Left lung (tissue), 10 donors: ENCODE measurements around the gene MEIG1. TPM values are rescaled to one million over a fixed set of nuclear protein-coding genes. Genes with fewer than 3 reads are reported as not detected.
"Not testable (repeated sequence)": the region's sequence is repeated elsewhere in the genome, so short reads cannot be mapped to it uniquely, and the experiment has no call there.

ENCODE experiments used
- ATAC-seq: fragments of 200-7000 bp; cut with Tn5 transposase; one replicate; pipeline ENCODE4 v1.9.1; 2020; ENCODE audit warnings: moderate library complexity
- DNase-seq, 4 donors: peaks; one replicate each; pipeline ENCODE4 v3.0.0-alpha.2; 2013 to 2020
- H3K27ac ChIP-seq, 2 donors: fragments of 200-600 bp; sonication (generic) in 1 of 2; one replicate each; pipeline versions ENCODE4 v1.5.0 to v1.8.0; 2020 to 2021
- H3K27me3 ChIP-seq, 2 donors: fragments of 200-600 bp; sonication (generic) in 1 of 2; one replicate each; pipeline versions ENCODE4 v1.5.0 to v1.8.0; 2020 to 2021
- H3K36me3 ChIP-seq, 2 donors: fragments of 200-600 bp; sonication (generic) in 1 of 2; one replicate each; pipeline versions ENCODE4 v1.5.0 to v1.8.0; 2020 to 2021
- H3K4me1 ChIP-seq, 2 donors: fragments of 200-600 bp; one replicate each; pipeline ENCODE4 v1.8.0; 2021
- H3K4me3 ChIP-seq, 2 donors: fragments of 200-600 bp; sonication (generic) in 1 of 2; one replicate each; pipeline versions ENCODE4 v1.5.0 to v1.8.0; 2020 to 2021; ENCODE audit warnings: mild to moderate bottlenecking in 1 of 2
- H3K9me3 ChIP-seq, 2 donors: fragments of 200-600 bp; sonication (generic) in 1 of 2; one replicate each; pipeline versions ENCODE4 v1.5.0 to v1.8.0; 2020 to 2021
- intact Hi-C, 2 donors: fragments of 100-400 bp; cut with DNase I; formaldehyde crosslinking; loops; one replicate each; pipeline versions ENCODE4 v1.11.2 to v1.14.2; 2022
- polyA plus RNA-seq, 6 donors: library from polyadenylated mRNA; unstranded; fragments of 120-200 nt; gene quantifications; one replicate each; pipeline ENCODE4 v1.2.1, GENCODE V29; 2013; ENCODE audit not compliant: insufficient read length in 6 of 6
- total RNA-seq, 2 donors: library from RNA; stranded (reverse); fragmentation: NEBNext Ultra II Directional; extraction: Animal tissue kit (Norgen Biotek cat#: 25700); gene quantifications; one replicate each; pipeline ENCODE4 v1.2.1, GENCODE V29; 2021
- TF ChIP-seq, protein P1 (sequence below), 2 donors: fragments of 200-600 bp; sonication (generic) in 1 of 2; IDR thresholded peaks; one replicate each; pipeline versions ENCODE4 v1.5.0 to v1.8.0; 2021; ENCODE audit warnings: antibody characterized with exemption in 2 of 2
- donor health status: DM: no; HTN: yes; CAD: no.
- donor health status: DM: no; HTN: no; CAD: no.

Gene MEIG1
- total and polyA plus RNA-seq, 8 donors: 0.86 to 1.8 (median 1.3) TPM; not detected in 2

DNA sequence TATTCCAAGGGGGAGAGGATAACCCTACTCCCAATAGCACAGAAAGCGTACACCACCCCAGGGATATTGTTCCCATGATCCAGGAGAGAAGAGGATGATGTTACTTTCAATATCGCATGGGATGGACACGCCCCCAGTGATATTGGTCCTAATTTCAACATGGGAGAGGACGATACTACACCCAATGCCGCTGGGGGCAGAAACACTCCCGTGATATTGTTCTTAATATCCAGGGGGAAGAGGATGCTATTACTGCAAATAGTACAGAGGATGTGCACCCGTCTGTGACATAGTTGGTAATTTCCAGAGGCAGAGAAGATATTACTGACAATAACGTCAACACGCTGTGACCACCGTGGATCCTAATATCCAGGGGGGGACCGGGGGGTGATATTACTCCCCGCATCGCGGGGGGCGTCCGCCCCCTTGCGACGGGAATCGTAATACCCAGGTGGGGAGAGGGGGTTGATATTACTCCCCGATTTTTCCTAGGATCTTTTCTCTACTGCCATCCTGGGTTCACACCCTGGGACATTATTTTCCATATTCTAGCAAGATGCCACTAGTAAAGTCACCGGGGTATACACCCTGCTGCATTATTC lies 16.6 kb downstream of the MEIG1 start:
- intact Hi-C loops: no loop called here
- no peak for ATAC-seq
- Histone ChIP-seq H3K4me1 (no peaks in the 10 kb centered on the region), H3K27me3 (peaks cover 0 to 17% of the 10 kb centered on the region in 2 donors), H3K4me3 (no peak overlapping the region), H3K9me3 (no peaks in the 10 kb centered on the region), H3K27ac (no peak overlapping the region), H3K36me3 (no peaks in the 10 kb centered on the region)
- DNase-seq: no peak
- TF ChIP-seq, protein P1, sequence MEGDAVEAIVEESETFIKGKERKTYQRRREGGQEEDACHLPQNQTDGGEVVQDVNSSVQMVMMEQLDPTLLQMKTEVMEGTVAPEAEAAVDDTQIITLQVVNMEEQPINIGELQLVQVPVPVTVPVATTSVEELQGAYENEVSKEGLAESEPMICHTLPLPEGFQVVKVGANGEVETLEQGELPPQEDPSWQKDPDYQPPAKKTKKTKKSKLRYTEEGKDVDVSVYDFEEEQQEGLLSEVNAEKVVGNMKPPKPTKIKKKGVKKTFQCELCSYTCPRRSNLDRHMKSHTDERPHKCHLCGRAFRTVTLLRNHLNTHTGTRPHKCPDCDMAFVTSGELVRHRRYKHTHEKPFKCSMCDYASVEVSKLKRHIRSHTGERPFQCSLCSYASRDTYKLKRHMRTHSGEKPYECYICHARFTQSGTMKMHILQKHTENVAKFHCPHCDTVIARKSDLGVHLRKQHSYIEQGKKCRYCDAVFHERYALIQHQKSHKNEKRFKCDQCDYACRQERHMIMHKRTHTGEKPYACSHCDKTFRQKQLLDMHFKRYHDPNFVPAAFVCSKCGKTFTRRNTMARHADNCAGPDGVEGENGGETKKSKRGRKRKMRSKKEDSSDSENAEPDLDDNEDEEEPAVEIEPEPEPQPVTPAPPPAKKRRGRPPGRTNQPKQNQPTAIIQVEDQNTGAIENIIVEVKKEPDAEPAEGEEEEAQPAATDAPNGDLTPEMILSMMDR (IDR thresholded peaks at IDR 0.05): no peak

DNA sequence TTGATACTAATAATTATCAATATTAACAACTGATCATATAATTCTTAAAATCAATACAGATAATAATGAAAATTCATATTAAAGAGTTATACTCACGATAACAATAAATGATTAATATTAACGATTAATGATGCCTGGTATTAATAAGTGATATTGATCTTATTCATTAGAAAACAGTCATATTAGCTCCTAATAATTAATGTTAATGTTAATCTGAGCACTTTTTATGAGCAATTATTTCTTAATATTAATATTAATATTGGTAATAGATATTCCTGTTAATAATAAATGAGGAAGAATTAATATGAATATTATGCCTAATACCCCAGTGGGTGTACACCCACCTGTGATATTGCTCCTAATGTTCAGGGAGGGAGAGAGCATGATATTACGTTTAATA lies 23.6 kb downstream of the MEIG1 start:
- Histone ChIP-seq H3K9me3 (no peaks in the 10 kb centered on the region), H3K36me3 (no peaks in the 10 kb centered on the region), H3K4me3 (no peak overlapping the region), H3K4me1 (no peaks in the 10 kb centered on the region), H3K27ac (no peak overlapping the region), H3K27me3 (no peaks in the 10 kb centered on the region)
- ATAC-seq (no peak), DNase-seq (no peak)
- intact Hi-C loops: no loop called here
- TF ChIP-seq, protein P1 (IDR thresholded peaks at IDR 0.05): no peak

- intact Hi-C loops, H3K36me3 ChIP-seq, ATAC-seq, H3K4me1 ChIP-seq, H3K9me3 ChIP-seq, H3K27ac ChIP-seq, H3K27me3 ChIP-seq, DNase-seq, H3K4me3 ChIP-seq: not testable (repeated sequence)
Observed at GRCh38 chr10:14989552-14989951, 30.4 kb downstream of the MEIG1 start.

GRCh38 chr10:14991035-14991749 lies 32.0 kb downstream of the MEIG1 start:
- H3K4me3 ChIP-seq, intact Hi-C loops: not testable (repeated sequence)
- DNase-seq: peak in 1 of 4 donors; percentile 10

GRCh38 chr10:14992336-14992735 lies 33.1 kb downstream of the MEIG1 start:
- ATAC-seq, DNase-seq, intact Hi-C loops: not testable (repeated sequence)

More at GRCh38 chr10:14991035-14991749, 32.0 kb downstream of the MEIG1 start:
- TF ChIP-seq, protein P1 (IDR thresholded peaks at IDR 0.05): peak in 1 of 2 donors; percentile 12
- H3K27me3 ChIP-seq, H3K4me1 ChIP-seq, ATAC-seq, H3K9me3 ChIP-seq, H3K27ac ChIP-seq, H3K36me3 ChIP-seq: not testable (repeated sequence)

DNA sequence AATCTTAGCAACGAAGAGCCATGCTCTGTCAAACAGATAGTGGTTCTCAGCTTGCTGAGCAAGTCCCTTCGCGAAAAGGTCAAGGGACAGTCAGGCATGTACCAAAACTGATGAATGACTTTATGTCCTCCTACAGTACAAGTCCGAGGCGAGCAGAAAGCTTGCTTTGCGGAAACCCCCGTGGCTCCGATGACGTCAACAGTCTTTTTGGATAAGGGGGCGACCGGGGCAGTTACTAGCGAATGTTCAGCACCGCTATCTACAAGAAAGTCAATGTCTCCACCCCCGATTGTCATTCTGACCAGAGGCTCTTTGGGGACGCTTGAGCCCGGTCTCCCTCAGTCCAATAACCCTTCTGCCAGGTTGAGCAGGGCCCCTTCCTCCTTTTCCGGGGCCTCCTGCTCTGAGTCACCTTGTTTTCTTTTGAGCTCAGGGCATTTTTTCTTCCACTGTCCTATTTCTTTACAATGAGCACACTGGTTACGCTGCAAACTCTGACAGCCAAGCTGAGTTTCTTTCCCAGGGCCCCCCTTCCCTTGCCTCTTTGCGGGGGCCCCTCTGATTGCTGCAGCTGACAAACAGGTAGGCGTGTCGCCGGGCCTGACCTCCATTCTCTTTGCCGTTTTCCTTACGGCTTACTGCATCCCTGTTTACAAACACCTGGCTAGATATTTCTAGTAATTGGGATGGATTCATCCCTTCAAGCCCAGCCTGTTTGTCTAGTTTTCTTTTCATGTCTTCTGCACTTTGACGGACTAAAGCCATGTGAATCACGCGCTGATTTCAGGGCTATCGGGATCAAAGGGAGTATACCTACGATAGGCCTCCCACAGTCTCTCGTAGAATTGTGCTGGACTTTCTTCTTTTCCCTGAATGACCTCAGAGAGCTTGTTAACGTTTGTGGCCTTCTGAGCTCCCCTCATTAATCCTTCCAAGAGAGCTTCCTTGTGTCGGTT lies 34.6 kb downstream of the MEIG1 start:
- H3K4me3 ChIP-seq, intact Hi-C loops, H3K36me3 ChIP-seq, DNase-seq, ATAC-seq, H3K27ac ChIP-seq, H3K4me1 ChIP-seq, H3K9me3 ChIP-seq: not testable (repeated sequence)
- peaks cover 0 to 11% of the 10 kb centered on the region in 2 donors for H3K27me3 ChIP-seq

More at GRCh38 chr10:14992336-14992735, 33.1 kb downstream of the MEIG1 start:
- not testable (repeated sequence) for H3K27ac ChIP-seq, H3K36me3 ChIP-seq, H3K4me3 ChIP-seq, H3K4me1 ChIP-seq, H3K9me3 ChIP-seq
- H3K27me3 ChIP-seq: peaks cover 0 to 11% of the 10 kb centered on the region in 2 donors
